GM11168 (cell line): ENCODE results near the gene EML4.

Source experiments
- in situ Hi-C: fragments of 300-500 bp; cut with MboI; formaldehyde crosslinking; loops from one replicate; pipeline ENCODE4 v1.12.0; 2022; ENCODE audit warnings: low sequenced_read_pairs; ENCODE audit not compliant: unreplicated experiment

EML4 gene

DNA sequence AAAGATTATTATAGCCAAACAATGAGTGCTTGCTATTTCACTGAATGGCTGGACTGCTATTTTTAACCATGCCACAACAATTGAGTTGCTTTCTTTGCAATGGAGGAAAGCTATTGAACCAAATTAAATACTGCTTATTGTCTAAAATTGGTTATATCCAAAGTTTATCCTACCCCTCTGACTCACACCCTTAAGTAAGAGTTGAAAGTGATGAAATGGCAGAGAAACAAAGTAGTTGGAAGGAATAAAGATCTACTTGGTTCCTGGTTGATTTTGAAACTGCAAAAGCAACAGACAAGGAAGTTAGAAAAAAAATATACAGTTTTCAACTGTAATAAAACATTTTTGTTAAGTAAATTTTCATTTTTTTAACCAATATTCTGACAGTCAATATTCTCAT, 47.5 kb downstream of the EML4 start:
- in situ Hi-C loops: no loop called here

DNA sequence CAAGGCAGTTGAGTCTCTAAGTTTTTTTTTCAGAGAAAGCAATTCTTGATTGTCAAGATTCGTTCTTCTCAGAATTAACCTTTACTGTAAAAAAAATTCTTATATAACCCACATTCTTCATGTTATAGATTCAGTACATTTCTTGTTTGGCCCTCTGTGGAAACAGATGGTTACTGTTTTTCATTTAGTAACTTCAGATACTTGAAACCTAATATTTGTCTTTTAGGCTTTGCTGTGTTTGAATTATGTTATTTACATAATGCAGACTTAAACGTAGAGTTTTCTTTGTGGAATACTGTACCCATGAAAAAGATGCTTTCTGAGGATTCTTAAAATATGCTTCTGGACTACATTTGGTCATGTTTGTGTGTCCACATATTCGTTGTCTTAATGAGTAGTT, 48.2 kb downstream of the EML4 start:
- in situ Hi-C loops: no loop called here

DNA sequence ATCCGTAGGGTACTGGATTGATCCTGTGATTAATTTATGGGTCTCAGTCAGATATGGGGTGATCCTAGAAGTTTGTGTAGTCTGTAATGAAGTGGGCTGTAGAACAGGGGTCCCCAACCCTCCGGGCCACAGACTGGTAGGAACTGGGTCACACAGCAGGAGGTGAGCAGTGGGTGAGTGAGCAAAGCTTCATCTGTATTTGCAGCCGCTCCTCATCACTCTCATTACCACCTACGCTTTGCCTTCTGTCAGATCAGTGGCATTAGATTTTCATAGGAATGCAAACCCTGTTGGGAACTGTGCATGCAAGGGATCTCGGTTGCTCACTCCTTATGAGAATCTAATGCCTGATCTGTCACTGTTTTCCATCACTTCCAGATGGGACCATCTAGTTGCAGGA, 48.8 kb downstream of the EML4 start:
- in situ Hi-C loops: no loop called here

DNA sequence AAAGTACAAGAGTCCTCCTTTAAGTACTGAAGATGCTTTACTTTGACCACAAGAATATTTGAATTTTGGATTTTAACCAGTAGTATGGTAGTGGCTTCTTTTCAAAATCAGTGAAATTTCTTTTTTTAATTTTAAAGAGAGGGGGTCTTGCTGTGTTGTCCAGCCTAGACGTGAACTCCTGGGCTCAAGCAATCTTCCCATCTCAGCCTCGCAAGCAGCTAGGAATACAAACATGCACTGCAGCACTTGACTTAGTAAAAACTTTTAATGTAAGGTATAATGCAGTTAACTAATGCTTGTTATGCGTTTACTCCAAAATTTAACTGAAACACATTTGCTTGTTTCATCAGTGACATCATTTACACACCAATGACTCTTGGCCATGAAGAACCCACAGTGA, 49.6 kb downstream of the EML4 start:
- in situ Hi-C loops: no loop called here

DNA sequence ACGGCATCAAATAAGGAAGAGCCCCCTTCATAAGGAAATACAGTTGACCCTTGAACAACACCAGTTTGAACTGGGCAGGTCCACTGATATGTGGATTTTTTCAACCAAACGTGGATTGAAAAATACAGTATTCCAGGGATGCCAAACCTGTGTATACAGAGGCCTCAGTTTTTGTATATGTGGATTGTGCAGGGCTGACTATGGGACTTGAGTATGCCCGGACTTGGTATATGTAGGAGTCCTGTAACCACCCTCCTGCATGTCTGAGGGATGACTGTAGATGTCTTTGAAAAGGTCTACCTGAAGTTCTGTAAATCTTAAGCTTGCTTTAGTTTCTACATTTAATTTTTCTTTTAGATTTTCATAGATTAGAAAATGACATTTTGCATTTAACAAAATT, 50.0 kb downstream of the EML4 start:
- in situ Hi-C loops: no loop called here

DNA sequence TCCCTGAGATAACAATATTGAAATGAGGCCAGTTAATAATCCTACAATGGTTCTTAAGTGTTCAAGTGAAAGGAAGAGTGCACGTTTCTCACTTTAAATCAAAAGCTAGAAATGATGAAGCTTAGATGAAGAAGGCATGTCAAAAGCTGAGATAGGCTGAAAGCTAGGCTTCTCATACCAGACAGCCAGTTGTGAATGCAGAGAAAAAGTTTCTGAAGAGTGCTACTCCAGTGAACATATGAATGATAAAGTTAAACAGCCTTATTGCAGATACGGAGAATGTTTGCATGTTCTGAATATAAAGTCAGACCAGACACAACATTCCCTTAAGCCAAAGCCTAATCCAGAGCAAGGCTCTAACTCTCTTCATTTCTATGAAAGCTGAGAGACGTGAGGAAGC, 51.4 kb downstream of the EML4 start:
- in situ Hi-C loops: no loop called here

DNA sequence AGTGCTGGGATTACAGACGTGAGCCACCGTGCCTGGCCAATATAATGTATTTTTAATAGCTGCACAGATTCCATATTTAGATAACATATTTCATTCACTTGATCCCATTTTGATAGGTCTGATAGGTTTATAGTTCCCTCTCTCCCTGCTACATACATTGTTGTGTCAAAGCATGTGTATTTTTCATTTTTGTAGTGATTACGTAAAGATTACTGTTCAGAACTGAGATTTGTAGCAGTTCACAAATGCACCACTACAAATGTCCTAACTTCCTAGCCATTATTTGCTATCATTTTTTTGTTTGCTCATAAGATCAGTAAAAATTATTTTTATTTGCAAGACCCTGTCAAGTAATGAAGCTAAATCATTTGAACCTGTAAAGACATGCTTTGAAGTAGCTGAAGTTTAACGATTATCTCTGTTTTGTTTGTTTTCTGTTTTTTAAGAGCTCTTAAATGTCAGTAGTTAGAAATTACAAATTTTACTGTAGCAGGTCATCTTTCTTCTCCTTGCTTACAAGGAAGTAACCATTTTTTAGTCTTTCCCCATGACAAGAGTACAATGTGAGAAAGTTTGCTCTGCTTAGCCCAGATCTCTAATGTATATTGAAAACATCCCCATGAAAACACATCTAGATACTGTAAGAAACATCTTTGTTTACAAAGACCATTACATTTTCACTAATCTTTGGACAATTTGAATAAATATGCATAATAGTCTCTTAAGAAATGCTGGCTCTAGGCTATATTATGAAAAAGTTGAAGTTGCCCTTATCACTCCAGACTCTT, 54.1 kb downstream of the EML4 start:
- in situ Hi-C loops: no loop called here

DNA sequence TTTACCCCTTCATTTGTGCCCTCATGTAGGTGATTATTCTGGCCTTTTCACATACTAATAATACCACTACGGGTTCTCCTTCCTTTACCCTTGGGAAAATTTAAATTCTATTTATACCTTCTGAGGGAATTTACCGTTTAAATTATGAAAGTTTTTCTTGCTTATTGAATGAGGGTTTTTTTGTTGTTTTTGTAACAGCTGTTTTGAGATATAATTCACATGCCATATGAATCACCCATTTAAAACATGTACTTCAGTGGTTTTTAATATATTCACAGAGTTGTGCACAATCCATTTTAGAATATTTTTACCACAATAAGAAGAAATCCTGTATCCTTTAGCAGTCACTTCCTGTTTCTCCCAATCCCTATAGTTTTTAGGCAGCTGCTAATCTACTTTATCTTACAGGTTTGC, 54.7 kb downstream of the EML4 start:
- in situ Hi-C loops: no loop called here

DNA sequence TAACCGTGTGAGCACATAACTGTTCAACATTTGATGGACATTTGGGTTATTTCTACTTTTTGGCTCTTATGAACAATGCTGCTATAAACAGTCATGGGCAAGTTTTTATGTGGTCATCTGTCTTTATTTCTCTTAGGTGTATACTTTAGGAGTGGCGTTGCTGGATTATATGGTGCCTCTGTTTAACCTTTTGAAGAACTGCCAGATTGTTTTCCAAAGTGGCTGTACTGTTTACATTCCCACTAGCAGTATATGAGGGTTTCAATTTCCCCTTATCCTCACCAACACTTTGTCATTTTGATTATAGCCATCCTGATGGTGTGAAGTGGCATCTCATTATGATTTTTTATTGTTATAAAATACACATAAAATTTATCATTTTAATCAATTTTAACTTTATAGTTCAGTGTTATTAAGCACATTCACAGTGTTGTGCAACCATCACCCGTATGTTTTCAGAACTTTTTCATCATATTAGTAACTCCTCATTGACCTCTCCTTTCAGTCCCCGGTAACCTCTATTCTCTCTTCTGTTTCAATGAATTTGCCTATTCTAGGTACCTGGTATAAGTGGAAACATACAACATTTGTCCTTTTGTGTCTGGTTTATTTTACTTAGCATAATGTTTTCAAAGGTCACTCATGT, 55.4 kb downstream of the EML4 start:
- in situ Hi-C loops: no loop called here

DNA sequence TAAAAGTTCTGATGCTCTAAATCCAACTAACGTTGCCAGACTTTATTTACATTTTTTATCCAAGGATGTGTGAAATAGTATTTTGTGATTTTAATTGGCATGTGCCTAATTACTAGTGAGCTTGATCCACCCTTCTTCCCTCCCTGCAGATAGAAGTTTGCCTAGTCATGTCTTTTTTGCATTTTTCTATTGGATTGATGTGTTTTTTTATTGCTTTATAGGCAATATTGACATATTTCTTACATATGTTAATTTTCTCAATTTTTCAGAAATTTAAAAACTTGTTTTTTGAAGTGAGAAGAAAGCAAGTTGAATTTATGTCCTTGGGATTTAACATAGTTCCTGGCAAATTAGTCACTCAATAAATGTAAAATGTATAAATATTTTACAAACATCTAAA, 56.4 kb downstream of the EML4 start:
- in situ Hi-C loops: no loop called here

DNA sequence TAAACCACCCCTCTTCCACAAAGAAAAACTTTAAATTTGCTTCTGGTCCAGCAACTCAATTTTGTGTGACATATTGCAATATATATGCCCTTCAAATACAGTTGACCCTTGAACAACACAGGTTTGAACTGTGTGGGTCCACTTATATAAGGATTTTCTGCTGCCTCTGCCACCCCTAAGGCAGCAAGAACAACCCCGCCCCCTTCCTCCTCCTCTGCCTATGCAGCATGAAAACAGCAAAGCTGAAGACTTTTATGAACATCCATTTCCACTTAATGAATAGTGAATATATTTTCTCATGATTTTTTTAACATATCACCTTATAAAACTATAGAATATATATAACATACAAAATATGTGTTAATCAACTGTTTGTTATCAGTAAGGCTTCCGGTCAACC, 58.3 kb downstream of the EML4 start:
- in situ Hi-C loops: no loop called here

DNA sequence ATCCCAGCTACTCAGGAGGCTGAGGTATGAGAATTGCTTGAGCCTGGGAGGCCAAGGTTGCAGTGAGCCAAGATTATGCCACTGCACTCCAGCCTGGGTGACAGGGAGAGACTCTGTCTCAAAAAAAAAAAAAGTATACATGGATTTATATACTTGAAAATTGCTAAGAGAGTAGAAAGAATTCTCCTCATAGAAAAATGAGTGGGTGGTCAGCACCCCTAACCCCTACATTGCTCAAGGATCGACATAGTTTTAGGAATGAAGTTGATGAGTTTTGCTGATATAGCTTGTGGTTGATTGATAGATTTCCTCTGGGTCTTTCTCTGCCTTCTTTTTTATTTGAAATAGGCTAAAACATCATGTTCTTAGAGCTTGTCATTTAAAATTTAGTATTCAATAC, 58.9 kb downstream of the EML4 start:
- in situ Hi-C loops: no loop called here

DNA sequence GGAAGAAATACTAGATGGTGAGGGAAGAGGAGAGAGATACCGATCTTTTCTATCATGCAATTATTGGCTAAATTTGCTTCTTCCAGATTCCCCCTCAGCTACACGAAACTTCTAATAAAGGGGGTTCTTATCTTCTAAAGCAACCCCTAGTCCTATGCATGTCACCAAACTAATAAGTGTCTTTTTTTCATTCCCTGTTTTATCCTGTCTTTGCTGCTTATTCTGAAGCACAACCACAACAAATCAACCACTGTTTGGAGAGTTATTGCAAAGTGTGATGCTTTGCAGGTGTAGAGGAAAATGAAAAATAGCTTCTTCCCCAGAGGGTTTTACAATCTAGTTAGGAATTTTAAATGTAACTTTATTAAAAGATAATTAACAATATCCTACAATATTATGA, 60.8 kb downstream of the EML4 start:
- in situ Hi-C loops: no loop called here

DNA sequence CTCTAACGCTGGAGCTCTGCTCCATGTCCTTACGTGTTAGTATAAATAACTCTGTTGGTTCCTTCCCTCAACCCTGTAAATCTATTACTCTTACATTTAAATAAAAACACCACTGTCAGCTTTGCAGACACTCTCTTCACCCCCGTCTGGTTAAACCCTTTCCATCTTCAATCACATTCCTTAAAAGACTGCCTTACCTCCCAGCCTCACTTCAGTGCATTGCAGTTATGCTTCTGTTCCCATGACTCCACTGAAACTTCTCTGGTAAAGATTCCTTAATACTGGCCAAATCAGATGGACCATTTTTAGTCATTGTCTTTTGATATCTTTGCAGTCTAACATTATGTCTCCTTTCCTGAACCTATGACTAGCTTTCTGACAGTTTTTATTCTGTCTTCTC, 61.7 kb downstream of the EML4 start:
- in situ Hi-C loops: no loop called here

DNA sequence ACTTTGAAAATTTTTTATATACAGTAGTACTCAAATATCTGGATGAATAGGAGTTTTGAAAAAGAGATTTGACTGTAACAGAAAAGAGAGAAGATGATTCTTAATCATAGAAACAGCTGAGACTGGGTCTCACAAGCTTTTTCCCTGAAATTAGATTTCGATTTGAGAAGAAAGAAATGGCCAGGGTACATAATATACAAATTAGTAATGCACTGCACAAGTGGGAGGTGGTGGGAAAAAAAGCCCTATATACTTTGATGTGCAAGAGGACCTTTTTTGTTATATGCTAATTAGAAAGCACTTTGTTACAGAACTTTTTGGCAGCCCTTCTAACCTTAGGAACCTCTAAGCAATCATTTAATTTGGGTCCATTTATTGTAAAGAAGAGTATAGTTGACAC, 62.9 kb downstream of the EML4 start:
- in situ Hi-C loops: no loop called here

DNA sequence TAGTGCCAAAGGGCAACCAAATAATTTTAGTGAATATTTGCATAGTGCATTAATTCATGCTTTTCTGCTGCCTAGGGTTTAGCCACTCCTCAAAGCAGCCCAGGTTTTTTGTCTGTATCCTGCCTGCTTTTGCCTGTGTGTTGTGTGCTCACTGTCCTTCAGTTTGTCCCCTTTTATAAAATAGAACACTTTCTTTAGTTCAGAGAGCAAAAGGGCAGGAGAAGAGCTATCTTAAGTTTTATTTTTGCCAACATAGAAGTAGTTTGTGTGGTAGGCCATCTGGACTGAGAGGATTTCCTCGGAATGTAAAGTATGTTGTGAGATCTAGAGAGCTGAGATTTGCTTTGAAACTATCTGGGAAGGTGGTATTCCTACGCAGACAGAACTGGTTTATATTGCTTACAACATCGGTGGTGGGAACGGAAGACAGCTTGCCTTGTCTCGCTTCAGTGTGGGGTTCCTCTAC, 64.9 kb downstream of the EML4 start:
- in situ Hi-C loops: no loop called here

DNA sequence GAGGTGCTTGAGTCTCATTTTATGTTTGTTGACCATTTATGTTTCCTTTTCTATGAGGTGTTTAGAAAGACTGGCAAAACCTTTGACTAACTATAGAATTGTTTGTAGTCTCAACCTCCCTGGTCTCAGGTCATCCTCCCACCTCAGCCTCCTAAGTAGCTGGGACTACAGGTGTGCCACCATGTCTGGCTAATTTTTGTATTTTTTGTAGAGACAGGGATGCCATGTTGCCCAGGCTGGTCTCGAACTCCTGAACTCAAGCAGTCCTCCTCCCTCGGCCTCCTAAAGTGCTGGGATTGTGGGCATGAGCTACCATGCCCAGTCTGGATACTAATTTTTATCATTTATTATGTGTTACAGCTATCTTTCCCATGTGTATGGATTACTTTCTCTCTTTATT, 67.8 kb downstream of the EML4 start:
- in situ Hi-C loops: no loop called here

DNA sequence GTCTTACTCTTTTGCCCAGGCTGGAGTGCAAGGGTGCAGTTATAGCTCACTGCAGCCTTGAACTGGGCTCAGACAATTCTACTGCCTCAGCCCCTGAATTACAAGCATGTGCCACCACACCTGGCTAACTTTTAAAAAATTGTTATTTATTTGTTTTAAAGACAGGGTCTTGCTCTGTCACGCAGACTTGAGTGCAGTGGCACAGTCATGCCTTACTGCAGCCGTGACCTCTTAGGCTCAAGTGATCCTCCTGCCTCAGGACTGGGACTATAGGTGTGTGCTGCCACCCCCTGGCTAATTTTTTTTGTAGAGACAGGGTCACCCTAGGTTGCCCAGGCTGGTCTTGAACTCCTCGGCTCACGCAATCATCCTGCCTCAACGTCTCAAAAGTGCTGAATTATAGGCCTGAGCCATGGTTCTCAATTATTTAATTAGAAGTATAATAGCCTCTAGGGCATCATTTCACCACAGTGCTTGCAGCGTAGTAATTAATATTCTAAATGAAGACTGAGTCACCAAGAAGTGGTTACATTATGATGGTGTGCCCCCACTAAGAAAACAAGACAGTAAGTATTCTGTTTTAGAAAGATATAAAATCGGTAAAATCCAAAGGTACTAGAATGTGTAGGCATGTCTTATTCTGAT, 69.6 kb downstream of the EML4 start:
- in situ Hi-C loops: no loop called here

DNA sequence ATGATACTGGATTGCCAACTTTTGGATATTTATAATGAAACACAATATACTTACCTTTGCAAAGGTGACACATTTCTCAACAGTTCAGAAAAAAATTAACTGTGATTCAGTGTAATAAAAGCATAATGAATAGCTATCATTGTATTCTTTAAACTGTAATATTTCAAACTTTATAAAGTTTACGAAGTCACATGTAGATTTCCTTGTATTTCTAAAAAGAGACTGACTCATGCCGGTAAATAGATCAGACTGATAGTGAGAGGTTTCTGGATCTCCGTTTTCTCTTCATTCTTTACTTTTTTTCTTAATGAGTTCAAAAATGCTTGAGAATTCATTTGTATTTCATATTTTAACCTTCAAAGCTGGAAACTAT, 70.1 kb downstream of the EML4 start:
- in situ Hi-C loops: no loop called here

DNA sequence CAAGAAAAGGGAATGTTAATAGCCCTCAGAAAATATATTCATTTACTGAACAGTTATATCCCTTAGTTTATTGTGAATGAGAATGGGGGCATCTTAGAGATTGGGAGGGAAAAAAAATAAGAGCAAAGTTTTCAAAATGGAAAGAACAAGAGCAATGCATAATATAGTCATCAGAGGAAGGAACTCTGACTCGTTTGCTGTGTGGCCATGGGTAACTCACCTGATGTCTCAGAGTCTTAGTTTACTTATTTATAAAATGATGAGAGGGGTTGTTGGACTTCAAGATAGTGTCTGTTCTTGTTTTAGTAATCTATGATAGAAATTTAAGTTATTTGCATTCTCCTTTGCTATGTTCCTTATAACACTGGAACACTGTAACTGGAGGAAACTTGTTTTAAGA, 70.7 kb downstream of the EML4 start:
- in situ Hi-C loops: no loop called here

DNA sequence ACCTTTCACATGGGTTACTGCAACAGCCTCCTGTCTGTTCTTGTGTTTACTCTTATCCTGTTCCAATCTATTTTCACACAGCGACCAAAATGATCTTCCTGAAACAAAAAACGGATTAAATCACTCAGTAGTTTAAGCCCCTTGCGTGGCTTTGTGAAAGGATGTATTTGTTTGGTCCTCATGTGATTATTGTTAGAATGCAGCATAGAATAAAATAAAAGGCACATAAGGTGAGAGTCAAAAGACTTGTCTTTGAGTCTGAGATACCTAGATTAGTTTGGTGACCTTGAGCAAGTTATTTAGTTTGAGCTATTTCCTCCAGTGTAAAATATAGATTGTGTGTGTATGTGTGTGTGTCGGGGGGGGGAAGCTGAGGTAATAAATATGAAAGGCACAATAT, 72.4 kb downstream of the EML4 start:
- in situ Hi-C loops: no loop called here

DNA sequence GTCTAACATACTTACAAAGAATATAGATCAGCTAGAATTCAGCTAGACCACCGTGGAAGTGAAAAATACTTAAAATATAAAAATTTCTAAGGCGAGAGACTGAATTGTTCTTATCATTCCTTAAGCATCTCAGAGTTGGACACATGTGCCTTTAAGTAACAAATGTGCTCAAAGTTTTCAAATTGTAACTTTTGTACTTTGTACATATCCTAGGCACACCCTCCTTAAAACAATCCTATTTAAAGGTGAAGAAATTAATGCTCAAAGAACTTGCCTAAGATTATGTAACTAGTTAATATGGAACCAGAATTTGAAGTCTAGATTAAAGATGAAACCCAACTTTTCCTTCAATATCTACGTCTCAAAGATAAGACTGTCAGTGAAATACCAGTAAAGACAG, 74.1 kb downstream of the EML4 start:
- in situ Hi-C loops: no loop called here
